GM23338 (cell line): ENCODE measurements around the gene MAPK9. TPM values are rescaled to one million over a fixed set of nuclear protein-coding genes. Genes with fewer than 3 reads are reported as not detected.

Source experiments
- ATAC-seq: fragments of 200-7000 bp; cut with Tn5 transposase; 3 replicates; pipeline ENCODE4 v1.9.1; 2020
- DNase-seq: peaks from one replicate; pipeline ENCODE4 v3.0.0-alpha.2; 2015; ENCODE audit warnings: low spot score
- H2AFZ ChIP-seq: fragments of 200-600 bp; sonication (generic); 2 replicates; pipeline ENCODE4 v1.8.0; 2016; ENCODE audit warnings: antibody characterized with exemption, mild to moderate bottlenecking, moderate library complexity
- H3F3A ChIP-seq: fragments of 200-600 bp; sonication (generic); replicated peaks from 2 replicates; pipeline ENCODE4 v1.8.0; 2017; ENCODE audit warnings: antibody characterized with exemption, mixed run types, low read depth
- H3K27ac ChIP-seq: fragments of 200-600 bp; sonication (generic); 2 replicates; pipeline ENCODE4 v1.6.1; 2016; ENCODE audit warnings: low read depth
- H3K27me3 ChIP-seq: fragments of 200-600 bp; sonication (generic); 2 replicates; pipeline ENCODE4 v1.8.0; 2016; ENCODE audit warnings: mild to moderate bottlenecking, mixed run types, moderate library complexity; ENCODE audit not compliant: insufficient read depth
- H3K36me3 ChIP-seq: fragments of 200-600 bp; sonication (generic); 2 replicates; pipeline ENCODE4 v1.8.0; 2016; ENCODE audit warnings: mild to moderate bottlenecking; ENCODE audit not compliant: insufficient read depth
- H3K4me1 ChIP-seq: fragments of 200-600 bp; sonication (generic); 2 replicates; pipeline ENCODE4 v1.8.0; 2016; ENCODE audit warnings: mild to moderate bottlenecking, moderate library complexity; ENCODE audit not compliant: insufficient read depth
- H3K4me2 ChIP-seq: fragments of 200-600 bp; sonication (generic); 2 replicates; pipeline ENCODE4 v1.7.1; 2017; ENCODE audit warnings: mixed run types
- H3K4me3 ChIP-seq: fragments of 200-600 bp; sonication (generic); 2 replicates; pipeline ENCODE4 v1.6.1; 2016; ENCODE audit warnings: mixed run types
- H3K79me2 ChIP-seq: fragments of 200-600 bp; sonication (generic); replicated peaks from 2 replicates; pipeline ENCODE4 v1.8.0; 2017; ENCODE audit warnings: mild to moderate bottlenecking; ENCODE audit not compliant: insufficient read depth
- H3K9me2 ChIP-seq: fragments of 200-600 bp; sonication (generic); 2 replicates; pipeline ENCODE4 v1.8.0; 2017; ENCODE audit not compliant: insufficient read depth
- H4K20me1 ChIP-seq: fragments of 200-600 bp; sonication (generic); replicated peaks from 2 replicates; pipeline ENCODE4 v1.8.0; 2017; ENCODE audit warnings: mild to moderate bottlenecking; ENCODE audit not compliant: insufficient read depth
- H3K27ac Mint-ChIP-seq: 2 replicates; pipeline ENCODE4 v1.8.0; 2020; ENCODE audit warnings: inconsistent platforms, mild to moderate bottlenecking, moderate library complexity, mixed read lengths
- H3K27me3 Mint-ChIP-seq: 3 replicates; pipeline ENCODE4 v1.8.0; 2022; ENCODE audit warnings: low read depth, mild to moderate bottlenecking, moderate library complexity, mixed read lengths, inconsistent platforms; ENCODE audit not compliant: insufficient read depth, poor library complexity
- H3K36me3 Mint-ChIP-seq: 3 replicates; pipeline ENCODE4 v1.8.0; 2021; ENCODE audit warnings: low read depth, mild to moderate bottlenecking, inconsistent platforms, moderate library complexity, mixed read lengths
- H3K4me1 Mint-ChIP-seq: 3 replicates; pipeline ENCODE4 v1.8.0; 2020; ENCODE audit warnings: mild to moderate bottlenecking, inconsistent platforms, mixed read lengths
- H3K4me3 Mint-ChIP-seq: 3 replicates; pipeline ENCODE4 v1.8.0; 2021; ENCODE audit warnings: moderate library complexity, mild to moderate bottlenecking, inconsistent platforms, mixed read lengths
- H3K9me3 Mint-ChIP-seq: 3 replicates; pipeline ENCODE4 v1.8.0; 2020; ENCODE audit warnings: moderate library complexity, mild to moderate bottlenecking, inconsistent platforms, mixed read lengths
- CREB1 ChIP-seq: fragments of 250-450 bp; sonication (Bioruptor Pico); IDR thresholded peaks from 2 replicates; pipeline ENCODE4 v1.5.0; 2020; ENCODE audit warnings: low read depth, mild to moderate bottlenecking, moderate library complexity
- CTCF ChIP-seq, 2 experiments: fragments of 200-600 bp in 1 of 2; sonication (generic) in 1 of 2; conservative IDR thresholded peaks; 2 replicates each; pipeline versions ENCODE4 v1.5.1 to v1.6.1; 2016 to 2017; ENCODE audit warnings: antibody characterized with exemption in 2 of 2, low read depth in 2 of 2, mild to moderate bottlenecking in 2 of 2, moderate library complexity in 1 of 2
- ETS1 ChIP-seq: IDR thresholded peaks from 2 replicates; pipeline ENCODE4 v1.6.1; 2016; ENCODE audit warnings: antibody characterized with exemption
- EZH2 ChIP-seq: fragments of 200-600 bp; sonication (generic); IDR thresholded peaks from one replicate; pipeline ENCODE4 v1.8.0; 2017; ENCODE audit warnings: antibody characterized with exemption, mild to moderate bottlenecking, low read depth; ENCODE audit not compliant: unreplicated experiment
- EZH2phosphoT487 ChIP-seq: fragments of 200-600 bp; sonication (generic); IDR thresholded peaks from one replicate; pipeline ENCODE4 v1.8.1; 2018; ENCODE audit warnings: antibody characterized with exemption; ENCODE audit not compliant: unreplicated experiment
- JUNB ChIP-seq: IDR thresholded peaks from one replicate; pipeline ENCODE4 v1.6.1; 2016; ENCODE audit warnings: antibody characterized with exemption; ENCODE audit not compliant: unreplicated experiment
- NANOG ChIP-seq: IDR thresholded peaks from 2 replicates; pipeline ENCODE4 v1.6.1; 2016; ENCODE audit warnings: antibody characterized with exemption, borderline replicate concordance
- POLR2AphosphoS5 ChIP-seq: IDR thresholded peaks from 2 replicates; pipeline ENCODE4 v1.6.1; 2016; ENCODE audit warnings: antibody characterized with exemption, low read depth
- REST ChIP-seq: IDR thresholded peaks from one replicate; pipeline ENCODE4 v1.6.1; 2018; ENCODE audit warnings: antibody characterized with exemption; ENCODE audit not compliant: unreplicated experiment
- STAT1 ChIP-seq: IDR thresholded peaks from one replicate; pipeline ENCODE4 v1.6.1; 2016; ENCODE audit warnings: antibody characterized with exemption; ENCODE audit not compliant: unreplicated experiment
- ZNF114 ChIP-seq: fragments of 250-450 bp; sonication (Bioruptor Pico); IDR thresholded peaks from 2 replicates; pipeline ENCODE4 v1.5.0; 2020; ENCODE audit warnings: mild to moderate bottlenecking, moderate library complexity
- ZNF331 ChIP-seq: fragments of 250-450 bp; sonication (Bioruptor Pico); IDR thresholded peaks from 2 replicates; pipeline ENCODE4 v1.5.0; 2020; ENCODE audit warnings: low read depth, mild to moderate bottlenecking, moderate library complexity
- polyA plus RNA-seq: library from polyadenylated mRNA; unstranded; fragments of >200 nt; fragmentation: Nextera tagmentation; extraction: Ambion mirVana; gene quantifications from 2 replicates; pipeline ENCODE4 v1.2.1, GENCODE V29; 2016
- total RNA-seq: library from RNA; depleted of rRNA; stranded (reverse); fragments of >200 nt; shearing (Covaris generic); gene quantifications from 2 replicates; pipeline ENCODE4 v1.2.3, GENCODE V29; 2014

The MAPK9 gene
- total and polyA plus RNA-seq, 2 experiments from 2014 or later, result 16.8 to 37.0 TPM

GRCh38 chr5:180331647-180331950 lies 39.7 kb upstream of the MAPK9 start (continued):
- no peak for TF ChIP-seq REST
- no peak for TF ChIP-seq CREB1
- no peak for TF ChIP-seq ZNF331 (CRISPR knock-in tag)
- no peak for TF ChIP-seq EZH2phosphoT487
- TF ChIP-seq EZH2, result no peak
- no peak for TF ChIP-seq NANOG
- no peak for TF ChIP-seq ZNF114 (CRISPR knock-in tag)
- no peak for TF ChIP-seq CTCF (conservative IDR thresholded peaks at IDR 0.05; ENCODE audit: low read depth in 2 of 2)
- no peak for TF ChIP-seq ETS1
- TF ChIP-seq STAT1, result no peak

- H3K36me3 Mint-ChIP-seq, result peaks cover 97% of the 10 kb centered on the region
- DNase-seq, result no peak
- H3K4me2 ChIP-seq, result peak overlapping the region; percentile 76
- TF ChIP-seq EZH2, result no peak
- TF ChIP-seq ZNF331 (CRISPR knock-in tag), result no peak
- TF ChIP-seq POLR2AphosphoS5, result no peak
- no peak for TF ChIP-seq JUNB
- no peak for TF ChIP-seq NANOG
Measured at GRCh38 chr5:180330810-180331646, 39.1 kb upstream of the MAPK9 start.

More at GRCh38 chr5:180330810-180331646, 39.1 kb upstream of the MAPK9 start:
- Histone ChIP-seq H3K27ac (peak overlapping the region; percentile 99), H4K20me1 (no peaks in the 10 kb centered on the region), H3K36me3 (peaks cover 68% of the 10 kb centered on the region), H3K4me3 (peak overlapping the region; percentile 19; the same call in 1 of the 2 replicates), H3K27me3 (no peaks in the 10 kb centered on the region), H3K4me1 (peaks cover 15% of the 10 kb centered on the region), H3F3A (peaks cover 48% of the 10 kb centered on the region), H3K79me2 (peaks cover 3% of the 10 kb centered on the region; the same call in 1 of the 2 replicates), H3K9me2 (no peaks in the 10 kb centered on the region), H2AFZ (no peak overlapping the region)
- ATAC-seq, result no peak
- Mint-ChIP-seq H3K4me3 (peak overlapping the region; percentile 32; the same call in 1 of the 3 replicates), H3K27ac (peak overlapping the region; percentile 97), H3K9me3 (peaks cover 4% of the 10 kb centered on the region; the same call in 2 of the 3 replicates), H3K4me1 (peaks cover 25% of the 10 kb centered on the region), H3K27me3 (peaks cover 18% of the 10 kb centered on the region)
